HepG2 (cell line): ENCODE measurements around the gene GAL3ST2. TPM values are rescaled to one million over a fixed set of nuclear protein-coding genes. Genes with fewer than 3 reads are reported as not detected.
A peak's percentile ranks its signal among the peaks of the same experiment; 100 is the strongest.

Experiments used
- ARID2 ChIP-seq: sonication (generic); formaldehyde crosslinking; IDR thresholded peaks from 2 replicates; pipeline ENCODE4 v1.8.1; 2022; ENCODE audit warnings: mild to moderate bottlenecking, missing genetic modification reagents, borderline replicate concordance
- FUBP1 ChIP-seq: sonication (generic); formaldehyde crosslinking; IDR thresholded peaks from 2 replicates; pipeline ENCODE4 v1.5.1; 2020; ENCODE audit warnings: missing genetic modification reagents, mild to moderate bottlenecking, borderline replicate concordance
- MIXL1 ChIP-seq: IDR thresholded peaks from 2 replicates; pipeline ENCODE4 v1.6.1; 2016
- MYNN ChIP-seq: sonication (generic); formaldehyde crosslinking; IDR thresholded peaks from 2 replicates; pipeline ENCODE4 v1.4.0; 2020; ENCODE audit warnings: mild to moderate bottlenecking, low read depth, missing genetic modification reagents
- PPARG ChIP-seq: conservative IDR thresholded peaks from 2 replicates; pipeline ENCODE4 v1.6.1; 2016; ENCODE audit warnings: missing biosample characterization, missing genetic modification reagents
- RAD51 ChIP-seq: fragments of 450-650 bp; IDR thresholded peaks from 2 replicates; pipeline ENCODE4 v1.6.1; 2016; ENCODE audit warnings: borderline replicate concordance
- SUZ12 ChIP-seq: fragments of 150-350 bp; IDR thresholded peaks from 2 replicates; pipeline ENCODE4 v1.6.1; 2014; ENCODE audit warnings: low read depth, low read length
- TARDBP ChIP-seq: sonication (generic); formaldehyde crosslinking; IDR thresholded peaks from 2 replicates; pipeline ENCODE4 v1.8.0; 2022; ENCODE audit warnings: mild to moderate bottlenecking, missing genetic modification reagents
- ZBTB21 ChIP-seq: sonication (generic); formaldehyde crosslinking; IDR thresholded peaks from 2 replicates; pipeline ENCODE4 v1.4.0; 2020; ENCODE audit warnings: missing genetic modification reagents
- ZNF776 ChIP-seq: sonication (generic); formaldehyde crosslinking; IDR thresholded peaks from 2 replicates; pipeline ENCODE4 v1.4.0; 2020; ENCODE audit warnings: mild to moderate bottlenecking, missing genetic modification reagents
- ZNF781 ChIP-seq: sonication (generic); formaldehyde crosslinking; IDR thresholded peaks from 2 replicates; pipeline ENCODE4 v1.5.1; 2020; ENCODE audit warnings: borderline replicate concordance, mild to moderate bottlenecking, missing genetic modification reagents; ENCODE audit errors: not compliant biosample characterization
- ZNF878 ChIP-seq: sonication (generic); formaldehyde crosslinking; IDR thresholded peaks from 2 replicates; pipeline ENCODE4 v1.8.1; 2023; ENCODE audit warnings: mild to moderate bottlenecking, missing genetic modification reagents, moderate library complexity
- polyA plus RNA-seq, 8 experiments: library from polyadenylated mRNA; depleted of rRNA in 3 of 8; stranded (reverse) in 7 of 8; unstranded in 1 of 8; fragments of >200 nt; fragmentation: Illumina TruSeq in 4 of 8; extraction: Trizol in 4 of 8; gene quantifications; 2 replicates each; pipeline versions ENCODE4 v1.2.1 to v1.2.3, GENCODE V29; 2011 to 2016; ENCODE audit warnings: low read depth in 4 of 8, missing spikeins in 1 of 8, mixed read lengths in 1 of 8; ENCODE audit not compliant: insufficient read depth in 1 of 8
- total RNA-seq, 5 experiments: library from RNA; depleted of rRNA; stranded (reverse); fragments of >200 nt; fragmentation: Illumina TruSeq; extraction: Trizol; gene quantifications; 2 replicates each; pipeline ENCODE4 v1.2.3, GENCODE V29; 2016; ENCODE audit warnings: low read depth in 1 of 5
- TF ChIP-seq, protein P1 (sequence below), 2 experiments: fragments of 450-650 bp in 1 of 2; sonication (generic) in 1 of 2; formaldehyde crosslinking in 1 of 2; IDR thresholded peaks; 2 replicates each; pipeline versions ENCODE4 v1.6.1 to v1.8.0; 2016 to 2022; ENCODE audit warnings: antibody characterized with exemption in 1 of 2, mild to moderate bottlenecking in 1 of 2, missing genetic modification reagents in 1 of 2
- TF ChIP-seq, protein P2 (sequence below): sonication (generic); formaldehyde crosslinking; IDR thresholded peaks from 2 replicates; pipeline ENCODE4 v1.4.0; 2020; ENCODE audit warnings: missing genetic modification reagents

GAL3ST2 gene
- total and polyA plus RNA-seq, 2 of the 13 experiments (the other 11 are each of a cell fraction or from before 2014, with no cell fraction given) = 0.17 to 0.20 TPM

- TF ChIP-seq ZNF781 (CRISPR knock-in tag) (peak; percentile 91), PPARG (peak; percentile 59; the same call in 1 of the 2 replicates), MIXL1 (CRISPR knock-in tag) (peak; percentile 42; the same call in 1 of the 2 replicates), ZNF776 (CRISPR knock-in tag) (peak; percentile 87), SUZ12 (no peak), TARDBP (CRISPR knock-in tag) (peak; percentile 96), MYNN (CRISPR knock-in tag) (no peak), FUBP1 (CRISPR knock-in tag) (0 out of 2 replicates have a peak, but pooled peaks have one; percentile 48), RAD51 (peak; percentile 97), ZBTB21 (CRISPR knock-in tag) (0 out of 2 replicates have a peak, but pooled peaks have one; percentile 16), ZNF878 (peak; percentile 92), ARID2 (peak; percentile 74; the same call in 1 of the 2 replicates)
- TF ChIP-seq, protein P1, sequence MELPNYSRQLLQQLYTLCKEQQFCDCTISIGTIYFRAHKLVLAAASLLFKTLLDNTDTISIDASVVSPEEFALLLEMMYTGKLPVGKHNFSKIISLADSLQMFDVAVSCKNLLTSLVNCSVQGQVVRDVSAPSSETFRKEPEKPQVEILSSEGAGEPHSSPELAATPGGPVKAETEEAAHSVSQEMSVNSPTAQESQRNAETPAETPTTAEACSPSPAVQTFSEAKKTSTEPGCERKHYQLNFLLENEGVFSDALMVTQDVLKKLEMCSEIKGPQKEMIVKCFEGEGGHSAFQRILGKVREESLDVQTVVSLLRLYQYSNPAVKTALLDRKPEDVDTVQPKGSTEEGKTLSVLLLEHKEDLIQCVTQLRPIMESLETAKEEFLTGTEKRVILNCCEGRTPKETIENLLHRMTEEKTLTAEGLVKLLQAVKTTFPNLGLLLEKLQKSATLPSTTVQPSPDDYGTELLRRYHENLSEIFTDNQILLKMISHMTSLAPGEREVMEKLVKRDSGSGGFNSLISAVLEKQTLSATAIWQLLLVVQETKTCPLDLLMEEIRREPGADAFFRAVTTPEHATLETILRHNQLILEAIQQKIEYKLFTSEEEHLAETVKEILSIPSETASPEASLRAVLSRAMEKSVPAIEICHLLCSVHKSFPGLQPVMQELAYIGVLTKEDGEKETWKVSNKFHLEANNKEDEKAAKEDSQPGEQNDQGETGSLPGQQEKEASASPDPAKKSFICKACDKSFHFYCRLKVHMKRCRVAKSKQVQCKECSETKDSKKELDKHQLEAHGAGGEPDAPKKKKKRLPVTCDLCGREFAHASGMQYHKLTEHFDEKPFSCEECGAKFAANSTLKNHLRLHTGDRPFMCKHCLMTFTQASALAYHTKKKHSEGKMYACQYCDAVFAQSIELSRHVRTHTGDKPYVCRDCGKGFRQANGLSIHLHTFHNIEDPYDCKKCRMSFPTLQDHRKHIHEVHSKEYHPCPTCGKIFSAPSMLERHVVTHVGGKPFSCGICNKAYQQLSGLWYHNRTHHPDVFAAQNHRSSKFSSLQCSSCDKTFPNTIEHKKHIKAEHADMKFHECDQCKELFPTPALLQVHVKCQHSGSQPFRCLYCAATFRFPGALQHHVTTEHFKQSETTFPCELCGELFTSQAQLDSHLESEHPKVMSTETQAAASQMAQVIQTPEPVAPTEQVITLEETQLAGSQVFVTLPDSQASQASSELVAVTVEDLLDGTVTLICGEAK (IDR thresholded peaks at IDR 0.05) = no peak
- TF ChIP-seq, protein P1 (CRISPR knock-in tag; IDR thresholded peaks at IDR 0.05) = peak; percentile 75
- TF ChIP-seq, protein P2, sequence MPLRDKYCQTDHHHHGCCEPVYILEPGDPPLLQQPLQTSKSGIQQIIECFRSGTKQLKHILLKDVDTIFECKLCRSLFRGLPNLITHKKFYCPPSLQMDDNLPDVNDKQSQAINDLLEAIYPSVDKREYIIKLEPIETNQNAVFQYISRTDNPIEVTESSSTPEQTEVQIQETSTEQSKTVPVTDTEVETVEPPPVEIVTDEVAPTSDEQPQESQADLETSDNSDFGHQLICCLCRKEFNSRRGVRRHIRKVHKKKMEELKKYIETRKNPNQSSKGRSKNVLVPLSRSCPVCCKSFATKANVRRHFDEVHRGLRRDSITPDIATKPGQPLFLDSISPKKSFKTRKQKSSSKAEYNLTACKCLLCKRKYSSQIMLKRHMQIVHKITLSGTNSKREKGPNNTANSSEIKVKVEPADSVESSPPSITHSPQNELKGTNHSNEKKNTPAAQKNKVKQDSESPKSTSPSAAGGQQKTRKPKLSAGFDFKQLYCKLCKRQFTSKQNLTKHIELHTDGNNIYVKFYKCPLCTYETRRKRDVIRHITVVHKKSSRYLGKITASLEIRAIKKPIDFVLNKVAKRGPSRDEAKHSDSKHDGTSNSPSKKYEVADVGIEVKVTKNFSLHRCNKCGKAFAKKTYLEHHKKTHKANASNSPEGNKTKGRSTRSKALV = peak; percentile 68
These were observed 42.3 kb downstream of the GAL3ST2 start (continued) for GRCh38 chr2:241818943-241819270.
